B cell (primary cell): Measurements from ENCODE around the gene SLC4A5. TPM values are rescaled to one million over a fixed set of nuclear protein-coding genes. Genes with fewer than 3 reads are reported as not detected.

Source experiments
- ATAC-seq: fragments of 200-7000 bp; cut with Tn5 transposase; one replicate; pipeline ENCODE4 v1.10.0; 2021; ENCODE audit warnings: low read depth, mild to moderate bottlenecking, moderate number of reproducible peaks, moderate library complexity
- CTCF ChIA-PET: fragments of 350-600 bp; sonication (Branson Sonifier 250); formaldehyde crosslinking; loops from one replicate; lab custom pipeline; 2021; ENCODE audit warnings: antibody characterized with exemption, inconsistent platforms; lab: Charles Lee
- POLR2A ChIA-PET: fragments of 350-600 bp; sonication (Branson Sonifier 250); formaldehyde crosslinking; loops from one replicate; lab custom pipeline; 2021; ENCODE audit warnings: antibody characterized with exemption; lab: Charles Lee
- DNase-seq: peaks from one replicate; pipeline ENCODE4 v3.0.0; 2013
- H2AFZ ChIP-seq: 2 replicates; pipeline ENCODE4 v1.6.1; 2012; ENCODE audit warnings: mild to moderate bottlenecking, low read depth, low read length; ENCODE audit not compliant: insufficient read depth, poor library complexity, severe bottlenecking
- H3K27ac ChIP-seq, 2 donors: 1 replicate in 1 of 2; 2 replicates in 1 of 2; pipeline ENCODE4 v1.5.1; 2012 to 2013; ENCODE audit warnings: low read length in 2 of 2, mild to moderate bottlenecking in 2 of 2, moderate library complexity in 1 of 2
- H3K27me3 ChIP-seq, 4 experiments: fragments of 200-600 bp in 1 of 4; sonication (generic) in 1 of 4; replicated peaks in 1 of 4; 1 replicate in 2 of 4; 2 replicates in 2 of 4; pipeline versions ENCODE4 v1.6.1 to v1.7.0; 2013 to 2016; ENCODE audit warnings: low read length in 3 of 4, mild to moderate bottlenecking in 2 of 4, mixed read lengths in 1 of 4, moderate library complexity in 1 of 4; ENCODE audit not compliant: insufficient read depth in 4 of 4, control insufficient read depth in 3 of 4; ENCODE audit errors: control extremely low read depth in 1 of 4
- H3K36me3 ChIP-seq, 2 experiments: replicated peaks in 1 of 2; 1 replicate in 1 of 2; 2 replicates in 1 of 2; pipeline versions ENCODE4 v1.6.1 to v1.7.1; 2013; ENCODE audit warnings: low read length in 1 of 2; ENCODE audit not compliant: insufficient read depth in 2 of 2, control insufficient read depth in 1 of 2; ENCODE audit errors: control extremely low read depth in 1 of 2, extremely low read depth in 1 of 2
- H3K4me1 ChIP-seq, 2 donors: fragments of 200-600 bp in 1 of 2; sonication (generic) in 1 of 2; 1 replicate in 1 of 2; 2 replicates in 1 of 2; pipeline versions ENCODE4 v1.5.1 to v1.6.1; 2013 to 2017; ENCODE audit warnings: low read length in 2 of 2; ENCODE audit not compliant: control insufficient read depth in 2 of 2, insufficient read depth in 2 of 2
- H3K4me2 ChIP-seq: replicated peaks from 2 replicates; pipeline ENCODE3; 2012; ENCODE audit warnings: mild to moderate bottlenecking, low read depth, low read length; ENCODE audit not compliant: poor library complexity, severe bottlenecking
- H3K4me3 ChIP-seq, 5 experiments: fragments of 200-600 bp in 1 of 5; sonication (generic) in 1 of 5; 1 replicate in 3 of 5; 2 replicates in 2 of 5; pipeline versions ENCODE4 v1.5.1 to v1.7.0; 2011 to 2016; ENCODE audit warnings: low read length in 4 of 5, mild to moderate bottlenecking in 4 of 5, low read depth in 2 of 5, control low read depth in 1 of 5, moderate library complexity in 1 of 5; ENCODE audit not compliant: insufficient read depth in 1 of 5; ENCODE audit errors: control extremely low read depth in 1 of 5, extremely low read depth in 1 of 5
- H3K79me2 ChIP-seq: fragments of 200-600 bp; sonication (generic); one replicate; pipeline ENCODE4 v1.6.0; 2016; ENCODE audit warnings: low read length; ENCODE audit not compliant: control insufficient read depth, insufficient read depth
- H3K9ac ChIP-seq: fragments of 200-600 bp; sonication (generic); 2 replicates; pipeline ENCODE4 v1.6.1; 2017; ENCODE audit warnings: mild to moderate bottlenecking, low read length, moderate library complexity
- H3K9me3 ChIP-seq, 3 donors: one replicate each; pipeline versions ENCODE4 v1.6.1 to v1.7.1; 2013; ENCODE audit warnings: low read length in 2 of 3; ENCODE audit not compliant: control insufficient read depth in 2 of 3, insufficient read depth in 1 of 3; ENCODE audit errors: control extremely low read depth in 1 of 3
- H4K20me1 ChIP-seq: 2 replicates; pipeline ENCODE4 v1.6.0; 2012; ENCODE audit warnings: mild to moderate bottlenecking, low read length; ENCODE audit not compliant: insufficient read depth, control insufficient read depth, poor library complexity, severe bottlenecking
- H3K27ac Mint-ChIP-seq: one replicate; pipeline ENCODE4 v1.8.0; 2021; ENCODE audit warnings: mixed read lengths
- H3K27me3 Mint-ChIP-seq: one replicate; pipeline ENCODE4 v1.8.0; 2021; ENCODE audit warnings: mixed read lengths
- H3K4me1 Mint-ChIP-seq: one replicate; pipeline ENCODE4 v1.8.0; 2021; ENCODE audit warnings: mixed read lengths
- H3K4me3 Mint-ChIP-seq: one replicate; pipeline ENCODE4 v1.8.0; 2021; ENCODE audit warnings: mixed read lengths
- H3K9me3 Mint-ChIP-seq: one replicate; pipeline ENCODE4 v1.8.0; 2022; ENCODE audit warnings: mixed read lengths; ENCODE audit not compliant: insufficient read depth
- CTCF ChIP-seq: fragments of 200-600 bp; IDR thresholded peaks from one replicate; pipeline ENCODE4 v1.8.0; 2022; ENCODE audit warnings: antibody characterized with exemption, mild to moderate bottlenecking
- WGBS: methylation state at CpG from one replicate; pipeline ENCODE4 v1.1.5; 2013; ENCODE audit warnings: missing lambda C conversion rate; ENCODE audit not compliant: insufficient coverage; 5-methylcytosine and 5-hydroxymethylcytosine counted together
- intact Hi-C: fragments of 100-400 bp; cut with micrococcal nuclease; formaldehyde crosslinking; loops from one replicate; pipeline ENCODE4 v1.10.0; 2022
- polyA minus RNA-seq: library from RNA; depleted of rRNA, polyadenylated mRNA; stranded (reverse); fragments of >200 nt; gene quantifications from 2 replicates; pipeline ENCODE4 v1.2.3, GENCODE V29; 2012
- polyA plus RNA-seq: library from polyadenylated mRNA; depleted of rRNA; stranded (reverse); fragments of >200 nt; gene quantifications from 2 replicates; pipeline ENCODE4 v1.2.3, GENCODE V29; 2012
- total RNA-seq, 2 donors: library from RNA; stranded (reverse); fragments of 120-200 nt in 1 of 2; gene quantifications; 1 replicate in 1 of 2; 2 replicates in 1 of 2; pipeline versions ENCODE4 v1.2.3 to v1.2.4, GENCODE V29; 2013 to 2022

The SLC4A5 gene, protein sequence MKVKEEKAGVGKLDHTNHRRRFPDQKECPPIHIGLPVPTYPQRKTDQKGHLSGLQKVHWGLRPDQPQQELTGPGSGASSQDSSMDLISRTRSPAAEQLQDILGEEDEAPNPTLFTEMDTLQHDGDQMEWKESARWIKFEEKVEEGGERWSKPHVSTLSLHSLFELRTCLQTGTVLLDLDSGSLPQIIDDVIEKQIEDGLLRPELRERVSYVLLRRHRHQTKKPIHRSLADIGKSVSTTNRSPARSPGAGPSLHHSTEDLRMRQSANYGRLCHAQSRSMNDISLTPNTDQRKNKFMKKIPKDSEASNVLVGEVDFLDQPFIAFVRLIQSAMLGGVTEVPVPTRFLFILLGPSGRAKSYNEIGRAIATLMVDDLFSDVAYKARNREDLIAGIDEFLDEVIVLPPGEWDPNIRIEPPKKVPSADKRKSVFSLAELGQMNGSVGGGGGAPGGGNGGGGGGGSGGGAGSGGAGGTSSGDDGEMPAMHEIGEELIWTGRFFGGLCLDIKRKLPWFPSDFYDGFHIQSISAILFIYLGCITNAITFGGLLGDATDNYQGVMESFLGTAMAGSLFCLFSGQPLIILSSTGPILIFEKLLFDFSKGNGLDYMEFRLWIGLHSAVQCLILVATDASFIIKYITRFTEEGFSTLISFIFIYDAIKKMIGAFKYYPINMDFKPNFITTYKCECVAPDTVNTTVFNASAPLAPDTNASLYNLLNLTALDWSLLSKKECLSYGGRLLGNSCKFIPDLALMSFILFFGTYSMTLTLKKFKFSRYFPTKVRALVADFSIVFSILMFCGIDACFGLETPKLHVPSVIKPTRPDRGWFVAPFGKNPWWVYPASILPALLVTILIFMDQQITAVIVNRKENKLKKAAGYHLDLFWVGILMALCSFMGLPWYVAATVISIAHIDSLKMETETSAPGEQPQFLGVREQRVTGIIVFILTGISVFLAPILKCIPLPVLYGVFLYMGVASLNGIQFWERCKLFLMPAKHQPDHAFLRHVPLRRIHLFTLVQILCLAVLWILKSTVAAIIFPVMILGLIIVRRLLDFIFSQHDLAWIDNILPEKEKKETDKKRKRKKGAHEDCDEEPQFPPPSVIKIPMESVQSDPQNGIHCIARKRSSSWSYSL
- total RNA-seq (9.7 and 12.3 TPM in 2 replicates), polyA plus RNA-seq (2.7 and 3.3 TPM in 2 replicates), polyA minus RNA-seq (1.6 and 1.9 TPM in 2 replicates)
- total RNA-seq (2013), result 2.4 TPM

- POLR2A ChIA-PET, result no interaction called here
- H3K27ac ChIP-seq, result no peak within 1 kb of the TSS
Observed at GRCh38 chr2:74343316-74343715, at the start of gene SLC4A5. Gene SLC4A5, minus strand, starts transcription at chr2:74343416. Its CDS starts 28,393 bp downstream, at chr2:74315023.

More at GRCh38 chr2:74343316-74343715, at the start of gene SLC4A5:
- Histone ChIP-seq H3K79me2 (no peaks in the 10 kb centered on the region), H3K9ac (no peak within 1 kb of the TSS), H3K4me3 (no peak within 1 kb of the TSS), H2AFZ (no peak within 1 kb of the TSS), H3K4me1 (no peaks in the 10 kb centered on the region), H3K9me3 (no peaks in the 10 kb centered on the region), H3K27me3 (no peaks in the 10 kb centered on the region), H3K4me2 (no peak within 1 kb of the TSS), H3K36me3 (no peaks in the 10 kb centered on the region), H4K20me1 (no peaks in the 10 kb centered on the region)
- intact Hi-C loops, result no loop called here
- ATAC-seq (no peak), DNase-seq (no peak)
- H3K4me3 Mint-ChIP-seq, result no peak within 1 kb of the TSS
- no peaks in the 10 kb centered on the region for H3K4me1 Mint-ChIP-seq
- peaks cover 4% of the 10 kb centered on the region for H3K27me3 Mint-ChIP-seq
- no CpG with 5 or more reads among the region's 2 CpGs for WGBS
- H3K9me3 Mint-ChIP-seq, result no peaks in the 10 kb centered on the region
- no peak for TF ChIP-seq CTCF
- no peak within 1 kb of the TSS for H3K27ac Mint-ChIP-seq
- CTCF ChIA-PET, result interaction anchor here (0.6 to 2.3 kb wide), 2 partner anchors 8 to 498 kb away, joined by 3 to 9 read pairs; no protein-coding TSS in a partner anchor
